ENCODE data around the gene ACOT11.
"Not testable (repeated sequence)": the region's sequence is repeated elsewhere in the genome, so short reads cannot be mapped to it uniquely, and the experiment has no call there.

The ACOT11 gene

GRCh38 chr1:54608566-54609230, 60.7 kb downstream of the ACOT11 start:
- DNase-seq: no peak

DNA sequence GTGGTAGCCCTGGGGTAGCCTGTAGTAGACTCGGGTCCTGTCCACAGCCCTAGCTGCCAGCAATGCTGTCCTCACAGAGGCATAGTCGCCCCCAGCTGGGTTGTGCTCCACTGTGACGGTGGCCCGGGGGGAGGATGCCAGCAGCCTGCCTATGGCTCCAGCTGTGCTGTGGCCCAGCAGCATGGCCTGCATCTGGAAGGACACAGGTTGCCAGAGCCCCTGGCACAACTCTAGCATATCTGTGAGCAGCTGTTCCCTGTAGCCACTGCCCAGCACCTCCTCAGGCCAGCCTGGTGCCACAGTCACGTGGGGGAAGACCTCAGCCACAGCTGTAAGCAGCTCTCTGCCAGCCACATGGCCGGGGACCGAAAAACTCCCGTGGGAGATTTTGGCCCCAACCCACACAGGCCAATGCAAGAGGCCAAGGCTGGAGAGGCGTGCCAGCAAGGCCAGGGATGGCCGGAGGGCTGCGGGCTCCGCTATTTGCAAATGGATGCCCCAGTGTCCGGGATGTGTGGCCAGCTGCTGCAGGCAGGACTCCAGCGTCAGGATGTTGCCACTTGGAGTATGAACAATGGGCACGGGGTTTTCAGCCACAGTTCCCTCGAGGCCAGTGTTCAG, 61.4 kb downstream of the ACOT11 start:
- peak in 49 of 56 donors; percentile 12 to 74 (median 41) for DNase-seq

- no peak for DNase-seq
Measured at GRCh38 chr1:54610048-54610447, 62.0 kb downstream of the ACOT11 start.

- no peak for DNase-seq
Measured at GRCh38 chr1:54610601-54611580, 62.9 kb downstream of the ACOT11 start.

GRCh38 chr1:54611621-54612020, 63.6 kb downstream of the ACOT11 start:
- no peak for DNase-seq

- no peak for DNase-seq
Measured at GRCh38 chr1:54614024-54614423, 66.0 kb downstream of the ACOT11 start.

- no peak for DNase-seq
Measured at GRCh38 chr1:54614563-54614962, 66.5 kb downstream of the ACOT11 start.

GRCh38 chr1:54615531-54616279, 67.7 kb downstream of the ACOT11 start:
- DNase-seq: no peak

DNA sequence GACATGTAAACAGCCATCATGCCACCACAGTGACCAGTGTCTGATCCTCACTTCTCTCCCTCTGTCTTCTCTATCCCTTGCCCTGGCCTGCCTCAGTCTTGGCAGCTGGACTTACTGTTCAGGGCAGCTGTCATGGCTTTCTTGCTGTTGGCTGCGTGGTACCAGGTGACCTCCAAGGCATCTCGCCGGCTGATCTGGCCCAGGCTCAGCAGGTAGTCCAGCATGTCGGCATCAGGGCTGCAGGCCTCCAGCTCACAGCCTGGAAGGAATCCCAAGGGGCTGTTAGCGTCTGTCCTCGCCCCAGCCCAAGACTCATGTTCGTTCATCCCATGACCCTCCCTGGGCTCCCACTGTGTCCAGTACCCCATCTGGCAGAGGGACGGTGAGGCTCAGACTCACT, 71.7 kb downstream of the ACOT11 start:
- DNase-seq: no peak

DNA sequence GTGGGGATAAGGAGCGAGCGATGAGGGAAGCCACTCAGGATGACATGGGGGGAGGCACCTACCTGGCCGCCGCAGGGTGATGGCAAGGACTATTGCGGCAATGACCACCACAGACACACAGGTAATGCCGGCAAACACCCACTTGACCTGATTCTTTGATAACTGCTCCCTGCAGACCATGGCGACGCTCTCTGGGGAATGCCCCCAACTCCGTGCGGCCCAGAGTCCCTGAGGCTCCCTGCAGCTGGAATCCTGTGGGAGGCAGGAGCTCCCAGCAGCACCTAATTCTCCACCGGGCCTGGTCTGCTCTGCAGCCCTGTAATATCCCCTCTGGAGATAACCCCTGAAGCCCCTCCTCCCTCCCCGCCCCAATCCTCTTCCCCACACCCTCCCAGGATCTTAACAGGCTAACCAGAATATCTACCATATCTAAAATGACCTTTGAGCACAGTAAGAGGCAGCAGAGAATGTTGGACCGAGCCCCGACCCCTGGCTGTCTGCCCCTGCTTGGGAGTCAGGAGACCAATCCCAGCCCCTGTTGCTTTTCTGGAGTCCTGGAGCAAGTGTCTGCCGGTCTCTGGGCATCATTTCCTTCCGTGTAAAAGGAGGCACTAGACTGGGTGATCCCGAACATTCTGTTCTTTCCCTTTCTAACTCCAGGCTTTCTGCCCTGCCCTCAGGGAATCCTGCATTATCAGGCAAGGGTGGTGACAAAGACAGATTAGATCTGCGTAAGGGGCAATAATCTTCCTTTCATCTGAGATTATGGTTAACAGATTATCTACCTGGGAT, 75.4 kb downstream of the ACOT11 start, which contains the start of gene FAM151A:
Gene FAM151A, minus strand, starts transcription at position 310 of the 792 bp plus-strand sequence. Its CDS starts 130 bp downstream, at position 180.
- DNase-seq: no peak

- DNase-seq: no peak
Measured at GRCh38 chr1:54624466-54625464, 76.7 kb downstream of the ACOT11 start.

GRCh38 chr1:54627196-54627595, 79.2 kb downstream of the ACOT11 start:
- peak in 5 of 56 donors; percentile 5 to 36 (median 16) for DNase-seq

- not testable (repeated sequence) for DNase-seq
Measured at GRCh38 chr1:54635804-54636203, 87.8 kb downstream of the ACOT11 start.

DNA sequence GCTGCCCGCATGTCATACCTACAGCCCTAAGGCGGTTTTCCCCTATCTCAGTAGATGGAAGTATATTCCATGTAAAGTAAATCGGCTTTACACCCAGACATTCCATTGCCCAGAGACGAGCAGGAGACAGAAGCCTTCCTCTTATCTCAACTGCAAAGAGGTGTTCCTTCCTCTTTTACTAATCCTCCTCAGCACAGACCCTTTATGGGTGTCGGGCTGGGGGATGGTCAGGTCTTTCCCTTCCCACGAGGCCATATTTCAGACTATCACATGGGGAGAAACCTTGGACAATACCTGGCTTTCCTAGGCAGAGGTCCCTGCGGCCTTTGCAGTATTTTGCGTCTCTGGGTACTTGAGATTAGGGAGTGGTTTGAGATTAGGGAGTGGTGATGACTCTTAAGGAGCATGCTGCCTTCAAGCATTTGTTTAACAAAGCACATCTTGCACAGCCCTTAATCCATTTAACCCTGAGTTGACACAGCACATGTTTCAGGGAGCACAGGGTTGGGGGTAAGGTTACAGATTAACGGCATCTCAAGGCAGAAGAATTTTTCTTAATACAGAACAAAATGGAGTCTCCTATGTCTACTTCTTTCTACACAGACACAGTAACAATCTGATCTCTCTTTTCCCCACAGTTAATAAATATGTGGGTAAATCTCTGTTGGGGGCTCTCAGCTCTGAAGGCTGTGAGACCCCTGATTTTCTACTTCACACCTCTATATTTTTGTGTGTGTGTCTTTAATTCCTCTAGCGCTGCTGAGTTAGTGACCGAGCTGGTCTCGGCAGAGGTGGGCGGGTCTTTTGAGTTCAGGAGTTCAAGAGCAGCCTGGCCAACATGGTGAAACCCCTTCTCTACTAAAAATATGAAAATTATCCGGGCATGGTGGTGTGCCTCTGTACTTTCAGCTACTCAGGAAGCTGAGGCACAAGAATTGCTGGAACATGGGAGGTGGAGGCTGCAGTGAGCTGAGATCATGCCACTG, 88.7 kb downstream of the ACOT11 start:
- DNase-seq: not testable (repeated sequence)

DNA sequence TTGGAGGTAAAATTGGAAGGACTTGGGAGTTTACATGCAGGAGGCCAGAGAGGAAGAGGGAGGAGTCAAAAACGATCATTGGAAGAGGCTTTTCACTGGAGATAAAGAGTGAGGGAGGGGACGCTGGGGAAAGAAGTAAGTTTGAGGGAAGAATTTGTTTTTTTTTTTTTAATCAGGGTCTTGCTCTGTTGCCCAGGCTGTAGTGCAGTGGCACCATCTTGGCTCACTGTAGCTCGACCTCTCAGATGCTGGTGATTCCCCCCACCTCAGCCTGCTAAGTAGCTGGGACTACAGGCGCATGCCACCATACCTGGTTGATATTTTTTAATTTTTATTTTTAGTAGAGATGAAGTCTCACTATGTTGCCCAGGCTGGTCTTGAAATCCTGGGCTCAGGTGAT, 92.3 kb downstream of the ACOT11 start:
- DNase-seq: no peak

GRCh38 chr1:54640863-54641836, 93.1 kb downstream of the ACOT11 start, which contains the start of gene MROH7:
TSS of gene MROH7 (plus strand) at chr1:54641786. CDS start at chr1:54652927, 11,141 bp downstream.
- no peak for DNase-seq
